Neuronal stem cell (in vitro differentiated cells): Measurements from ENCODE around the gene DPH1.

Experiments
- DNase-seq: peaks from one replicate; pipeline ENCODE4 v3.0.0-alpha.2; 2013; ENCODE audit warnings: low spot score
- H2AFZ ChIP-seq: one replicate; pipeline ENCODE4 v1.6.1; 2013; ENCODE audit warnings: mild to moderate bottlenecking, low read length, inconsistent platforms
- H2AK5ac ChIP-seq: 2 replicates; pipeline ENCODE4 v1.6.1; 2013; ENCODE audit warnings: low read depth, mild to moderate bottlenecking, inconsistent platforms, low read length, moderate library complexity, mixed read lengths
- H2BK120ac ChIP-seq: 2 replicates; pipeline ENCODE4 v1.6.1; 2013; ENCODE audit warnings: low read depth, mild to moderate bottlenecking, inconsistent platforms, low read length, moderate library complexity, mixed read lengths
- H2BK12ac ChIP-seq: one replicate; pipeline ENCODE4 v1.6.1; 2013; ENCODE audit warnings: low read length, inconsistent platforms
- H2BK15ac ChIP-seq: 2 replicates; pipeline ENCODE4 v1.6.1; 2013; ENCODE audit warnings: mild to moderate bottlenecking, low read length, inconsistent platforms, mixed read lengths
- H2BK5ac ChIP-seq: one replicate; pipeline ENCODE4 v1.6.1; 2013; ENCODE audit warnings: inconsistent platforms, mild to moderate bottlenecking, low read length, moderate library complexity
- H3K14ac ChIP-seq: one replicate; pipeline ENCODE4 v1.6.1; 2013; ENCODE audit warnings: low read length, inconsistent platforms
- H3K18ac ChIP-seq: 2 replicates; pipeline ENCODE4 v1.6.1; 2013; ENCODE audit warnings: low read length, inconsistent platforms
- H3K23ac ChIP-seq: 2 replicates; pipeline ENCODE4 v1.6.1; 2013; ENCODE audit warnings: low read depth, mild to moderate bottlenecking, mixed read lengths, low read length, inconsistent platforms; ENCODE audit not compliant: poor library complexity
- H3K27ac ChIP-seq: replicated peaks from 3 replicates; pipeline ENCODE4 v1.5.1; 2013; ENCODE audit warnings: low read length, inconsistent platforms
- H3K27me3 ChIP-seq, 3 experiments: 2 replicates each; pipeline ENCODE4 v1.6.1; 2013; ENCODE audit warnings: low read length in 3 of 3, mild to moderate bottlenecking in 2 of 3, inconsistent platforms in 1 of 3, low read depth in 1 of 3, mixed read lengths in 1 of 3, moderate library complexity in 1 of 3; ENCODE audit not compliant: control insufficient read depth in 3 of 3, insufficient read depth in 3 of 3
- H3K36me3 ChIP-seq, 2 donors: replicated peaks in 1 of 2; 2 replicates each; pipeline ENCODE4 v1.6.1; 2013; ENCODE audit warnings: low read length in 2 of 2; ENCODE audit not compliant: control insufficient read depth in 2 of 2, insufficient read depth in 2 of 2
- H3K4ac ChIP-seq: 2 replicates; pipeline ENCODE4 v1.6.1; 2013; ENCODE audit warnings: inconsistent platforms, mild to moderate bottlenecking, low read length, moderate library complexity
- H3K4me1 ChIP-seq, 2 donors: 1 replicate in 1 of 2; 2 replicates in 1 of 2; pipeline ENCODE4 v1.6.1; 2013; ENCODE audit warnings: low read length in 2 of 2, low read depth in 1 of 2; ENCODE audit not compliant: control insufficient read depth in 2 of 2, insufficient read depth in 1 of 2
- H3K4me2 ChIP-seq: one replicate; pipeline ENCODE4 v1.6.1; 2013; ENCODE audit warnings: mild to moderate bottlenecking, low read length, inconsistent platforms; ENCODE audit not compliant: insufficient read depth, poor library complexity, severe bottlenecking
- H3K4me3 ChIP-seq, 2 donors: 2 replicates each; pipeline ENCODE4 v1.5.1; 2013; ENCODE audit warnings: low read length in 2 of 2, mild to moderate bottlenecking in 2 of 2, inconsistent platforms in 1 of 2, moderate library complexity in 1 of 2
- H3K79me1 ChIP-seq: one replicate; pipeline ENCODE4 v1.6.1; 2013; ENCODE audit warnings: low read depth, mild to moderate bottlenecking, inconsistent platforms, low read length, moderate library complexity
- H3K9ac ChIP-seq: one replicate; pipeline ENCODE4 v1.6.1; 2013; ENCODE audit warnings: mild to moderate bottlenecking, low read depth, low read length, inconsistent platforms; ENCODE audit not compliant: poor library complexity
- H3K9me3 ChIP-seq, 2 donors: replicated peaks in 1 of 2; 2 replicates each; pipeline versions ENCODE3 to v1.6.1; 2013; ENCODE audit warnings: low read length in 2 of 2, mild to moderate bottlenecking in 2 of 2, inconsistent platforms in 1 of 2, low read depth in 1 of 2, mixed read lengths in 1 of 2, moderate library complexity in 1 of 2; ENCODE audit not compliant: control insufficient read depth in 2 of 2, insufficient read depth in 1 of 2
- H4K8ac ChIP-seq: one replicate; pipeline ENCODE4 v1.6.1; 2013; ENCODE audit warnings: low read depth, mild to moderate bottlenecking, inconsistent platforms, low read length, moderate library complexity
- H4K91ac ChIP-seq: one replicate; pipeline ENCODE4 v1.6.1; 2013; ENCODE audit warnings: low read length, low read depth, mild to moderate bottlenecking, inconsistent platforms; ENCODE audit not compliant: poor library complexity
- WGBS, 2 donors: extraction: QIAGEN DNeasy Blood & Tissue Kit; methylation state at CpG; one replicate each; pipeline ENCODE4 v1.1.7; 2013; ENCODE audit warnings: missing lambda C conversion rate in 2 of 2, mixed read lengths in 1 of 2; ENCODE audit not compliant: insufficient read length in 2 of 2, insufficient replicate concordance in 1 of 2; ENCODE audit errors: extremely low coverage in 2 of 2; 5-methylcytosine and 5-hydroxymethylcytosine counted together

The DPH1 gene

DNA sequence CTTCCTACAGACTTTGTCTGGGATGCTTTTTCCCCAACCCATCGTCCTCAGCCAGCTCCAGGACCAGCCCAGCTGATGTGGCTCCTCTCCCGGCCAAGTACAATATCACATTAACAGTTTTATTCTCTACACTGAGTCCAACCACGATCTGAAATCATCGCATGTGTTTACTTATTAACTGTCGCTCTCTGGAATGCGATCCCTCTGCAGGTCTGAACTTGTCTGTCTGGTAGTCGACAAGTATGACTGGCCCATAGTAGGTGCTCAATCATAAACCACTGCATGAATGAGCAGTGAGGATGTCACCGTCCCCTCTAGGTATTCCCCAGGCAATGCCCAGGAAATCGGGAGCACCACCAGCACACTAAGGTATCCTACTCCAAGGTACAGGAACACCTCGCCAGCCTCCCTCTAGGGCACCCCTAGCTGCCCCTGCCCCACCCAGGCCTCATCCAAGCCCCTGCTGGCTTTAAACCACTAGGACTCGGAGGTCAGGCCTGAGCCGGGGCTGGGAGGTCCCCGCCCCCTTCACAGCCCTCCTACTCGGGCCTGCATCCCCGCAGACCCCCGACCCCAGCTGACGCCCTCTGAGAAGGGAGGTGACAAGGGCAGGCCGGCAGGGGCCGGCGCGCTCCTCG is 32.5 kb upstream of the DPH1 start:
- H3K27me3 ChIP-seq = no peaks in the 10 kb centered on the region
- H3K9me3 ChIP-seq = peaks cover 0 to 2% of the 10 kb centered on the region in 2 donors
- no peak overlapping the region for H3K9ac ChIP-seq
- H2BK120ac ChIP-seq = no peak overlapping the region
- H2BK12ac ChIP-seq = no peak overlapping the region
- no peak overlapping the region for H2AK5ac ChIP-seq
- H3K27ac ChIP-seq = no peak overlapping the region
- no peak overlapping the region for H3K4ac ChIP-seq
- H3K23ac ChIP-seq = no peak overlapping the region
- no peaks in the 10 kb centered on the region for H3K79me1 ChIP-seq
- peak overlapping the region; percentile 32 for H3K18ac ChIP-seq
- peak overlapping the region; percentile 70 for H3K4me2 ChIP-seq
- WGBS, 2 donors = no CpG with 5 or more reads among the region's 22 CpGs
- H2BK5ac ChIP-seq = peak overlapping the region; percentile 40
- no peaks in the 10 kb centered on the region for H3K36me3 ChIP-seq
- peaks cover 20 to 35% of the 10 kb centered on the region in 2 donors for H3K4me1 ChIP-seq
- H3K4me3 ChIP-seq = no peak overlapping the region
- H3K14ac ChIP-seq = no peak overlapping the region
- H2BK15ac ChIP-seq = no peak overlapping the region
- DNase-seq = peak; percentile 59
- no peak overlapping the region for H4K91ac ChIP-seq
- peak overlapping the region; percentile 25 for H2AFZ ChIP-seq
- H4K8ac ChIP-seq = no peak overlapping the region

DNA sequence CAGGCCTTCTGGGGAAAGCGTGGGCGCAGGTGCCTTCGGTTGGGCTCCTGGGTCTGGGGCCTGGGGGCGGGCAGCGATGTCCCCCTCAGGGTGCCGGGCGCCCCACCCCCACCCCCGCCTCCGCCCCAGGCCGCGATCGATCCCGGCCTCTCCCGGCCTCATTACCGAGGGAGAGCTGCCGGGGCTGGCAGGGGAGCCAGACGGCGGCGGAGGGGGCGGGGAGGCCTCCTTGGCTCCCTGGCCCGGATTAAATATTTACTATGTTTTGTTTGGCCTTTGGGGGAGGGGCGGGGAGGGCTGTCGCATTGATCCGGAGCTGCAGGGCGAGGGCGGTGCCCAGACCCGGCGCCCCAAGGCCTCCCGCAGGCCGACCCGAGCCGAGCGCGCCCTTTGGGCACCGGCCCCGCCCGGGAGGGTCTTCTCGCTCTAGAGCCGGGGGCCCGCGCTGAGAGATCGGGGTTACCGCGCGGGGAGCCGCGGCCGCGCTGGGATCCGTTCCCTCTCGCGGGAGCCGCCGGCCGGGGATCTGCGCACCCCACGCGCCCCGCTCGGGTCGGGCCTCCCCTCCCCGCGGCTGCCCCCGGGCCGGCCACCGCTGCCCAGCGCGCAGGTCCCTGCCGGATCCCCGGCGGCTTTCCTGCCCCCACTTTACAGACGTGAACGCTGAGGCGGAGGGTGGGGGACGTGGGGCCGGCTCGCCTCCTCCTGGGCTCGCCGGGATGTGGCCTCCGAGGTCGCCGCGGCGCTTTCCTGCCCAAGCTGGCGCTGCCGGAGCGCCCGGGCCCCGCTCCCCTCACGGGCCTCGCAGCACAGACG is 31.8 kb upstream of the DPH1 start:
- H3K23ac ChIP-seq = peak overlapping the region; percentile 21
- DNase-seq = peak; percentile 51

DNA sequence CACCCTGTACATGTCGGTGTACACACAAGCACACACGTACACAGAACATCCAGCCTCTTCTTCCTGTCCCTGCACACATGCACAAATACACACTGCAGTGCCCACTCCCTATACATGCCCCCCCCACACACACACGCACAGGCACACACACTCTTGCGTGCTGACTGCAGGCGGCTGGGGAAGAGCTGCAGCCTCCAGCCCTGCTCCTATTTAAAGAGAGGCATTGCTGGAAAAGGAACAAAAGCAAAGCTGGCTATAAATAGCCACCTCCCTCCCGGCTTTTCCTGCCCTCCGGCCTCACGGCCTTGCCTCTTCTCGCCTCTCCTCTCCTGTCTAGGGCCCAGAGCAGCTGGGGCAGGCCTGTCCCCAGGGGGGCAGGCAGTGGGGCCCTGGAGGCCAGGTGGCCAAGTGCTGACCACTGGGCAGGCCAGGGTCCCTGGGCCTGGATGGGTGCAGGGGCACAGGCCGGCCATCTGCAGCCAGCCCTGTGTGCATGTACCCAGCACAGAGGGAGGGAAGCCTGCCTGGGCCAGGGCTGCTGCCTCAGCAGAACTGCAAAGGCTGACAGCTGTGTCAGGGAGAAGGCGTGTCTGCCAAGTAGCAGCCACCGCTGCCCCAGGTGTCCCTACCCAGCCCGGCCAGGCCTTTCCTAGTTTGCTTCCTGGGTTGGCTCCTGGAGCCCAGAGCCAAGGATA is 30.2 kb upstream of the DPH1 start:
- H3K27me3 ChIP-seq = no peaks in the 10 kb centered on the region
- peak overlapping the region; percentile 93 for H3K18ac ChIP-seq
- peak overlapping the region; percentile 19 for H3K4ac ChIP-seq
- H4K8ac ChIP-seq = no peak overlapping the region
- peak overlapping the region; percentile 64 for H3K9ac ChIP-seq
- peak overlapping the region; percentile 36 for H2BK12ac ChIP-seq
- peak overlapping the region; percentile 57 for H2AFZ ChIP-seq
- H2BK15ac ChIP-seq = peak overlapping the region; percentile 18
- H3K4me3 ChIP-seq = peak overlapping the region; percentile 1 to 9
- H3K9me3 ChIP-seq = peaks cover 0 to 2% of the 10 kb centered on the region in 2 donors
- peak overlapping the region; percentile 47 for H4K91ac ChIP-seq
- no peak overlapping the region for H3K23ac ChIP-seq
- no peaks in the 10 kb centered on the region for H3K36me3 ChIP-seq
- H3K4me2 ChIP-seq = peak overlapping the region; percentile 48
- peak overlapping the region; percentile 92 for H3K27ac ChIP-seq
- H2BK120ac ChIP-seq = no peak overlapping the region
- DNase-seq = peak; percentile 66
- H3K4me1 ChIP-seq = peaks cover 28 to 38% of the 10 kb centered on the region in 2 donors
- peak overlapping the region; percentile 8 for H2BK5ac ChIP-seq
- H2AK5ac ChIP-seq = peak overlapping the region; percentile 43
- H3K14ac ChIP-seq = no peak overlapping the region
- no peaks in the 10 kb centered on the region for H3K79me1 ChIP-seq
- WGBS, 2 donors = no CpG with 5 or more reads among the region's 13 CpGs

More for the DNA sequence above, 31.8 kb upstream of the DPH1 start:
- Histone ChIP-seq H4K91ac (no peak overlapping the region), H3K9me3 (peaks cover 0 to 2% of the 10 kb centered on the region in 2 donors), H3K4ac (no peak overlapping the region), H2AFZ (peak overlapping the region; percentile 25), H2BK15ac (peak overlapping the region; percentile 90), H3K9ac (peak overlapping the region; percentile 84), H3K36me3 (no peaks in the 10 kb centered on the region), H3K27me3 (no peaks in the 10 kb centered on the region), H2AK5ac (peak overlapping the region; percentile 93), H2BK120ac (peak overlapping the region; percentile 32), H3K27ac (no peak overlapping the region), H2BK12ac (no peak overlapping the region), H3K4me1 (peaks cover 26 to 38% of the 10 kb centered on the region in 2 donors), H3K4me2 (peak overlapping the region; percentile 70), H3K4me3 (peak overlapping the region in 1 of 2 donors; percentile 53), H3K79me1 (no peaks in the 10 kb centered on the region), H4K8ac (no peak overlapping the region), H3K14ac (no peak overlapping the region), H3K18ac (peak overlapping the region; percentile 95), H2BK5ac (peak overlapping the region; percentile 40)
- no CpG with 5 or more reads among the region's 92 CpGs for WGBS, 2 donors
